HL-60 (cell line): ENCODE measurements around the gene LMO4.

Experiments used
- CTCF ChIP-seq: IDR thresholded peaks from one replicate; pipeline ENCODE4 v1.5.1; 2011; ENCODE audit warnings: low read length, control low read depth, inconsistent platforms; ENCODE audit not compliant: insufficient read depth
- POLR2AphosphoS5 ChIP-seq: IDR thresholded peaks from 2 replicates; pipeline ENCODE4 v1.6.1; 2012; ENCODE audit warnings: low read depth
- REST ChIP-seq: IDR thresholded peaks from 2 replicates; pipeline ENCODE4 v1.6.1; 2012; ENCODE audit warnings: low read depth; ENCODE audit not compliant: insufficient replicate concordance

- TF ChIP-seq CTCF (no peak), POLR2AphosphoS5 (no peak), REST (no peak)
Measured at GRCh38 chr1:87359586-87359985, 30.9 kb downstream of the LMO4 start.
